ENCODE measurements around the gene NFU1. TPM values are rescaled to one million over a fixed set of nuclear protein-coding genes. Genes with fewer than 3 reads are reported as not detected.
A peak's percentile ranks its signal among the peaks of the same experiment; 100 is the strongest.

NFU1 gene
- total RNA-seq, 3 donors from 2014 or later: 38.9 to 60.6 (median 47.2) TPM

GRCh38 chr2:69393963-69394362, 43.3 kb downstream of the NFU1 start:
- no peaks in the 10 kb centered on the region for H3K36me3 ChIP-seq (ENCODE audit: low read depth)
- H3K9me3 ChIP-seq: no peaks in the 10 kb centered on the region
- intact Hi-C loops (cut with DNase I, micrococcal nuclease): no loop called here
- TF ChIP-seq, protein P1, sequence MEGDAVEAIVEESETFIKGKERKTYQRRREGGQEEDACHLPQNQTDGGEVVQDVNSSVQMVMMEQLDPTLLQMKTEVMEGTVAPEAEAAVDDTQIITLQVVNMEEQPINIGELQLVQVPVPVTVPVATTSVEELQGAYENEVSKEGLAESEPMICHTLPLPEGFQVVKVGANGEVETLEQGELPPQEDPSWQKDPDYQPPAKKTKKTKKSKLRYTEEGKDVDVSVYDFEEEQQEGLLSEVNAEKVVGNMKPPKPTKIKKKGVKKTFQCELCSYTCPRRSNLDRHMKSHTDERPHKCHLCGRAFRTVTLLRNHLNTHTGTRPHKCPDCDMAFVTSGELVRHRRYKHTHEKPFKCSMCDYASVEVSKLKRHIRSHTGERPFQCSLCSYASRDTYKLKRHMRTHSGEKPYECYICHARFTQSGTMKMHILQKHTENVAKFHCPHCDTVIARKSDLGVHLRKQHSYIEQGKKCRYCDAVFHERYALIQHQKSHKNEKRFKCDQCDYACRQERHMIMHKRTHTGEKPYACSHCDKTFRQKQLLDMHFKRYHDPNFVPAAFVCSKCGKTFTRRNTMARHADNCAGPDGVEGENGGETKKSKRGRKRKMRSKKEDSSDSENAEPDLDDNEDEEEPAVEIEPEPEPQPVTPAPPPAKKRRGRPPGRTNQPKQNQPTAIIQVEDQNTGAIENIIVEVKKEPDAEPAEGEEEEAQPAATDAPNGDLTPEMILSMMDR (IDR thresholded peaks at IDR 0.05): no peak
- DNase-seq (no peak), ATAC-seq (no peak)
- H3K4me1 ChIP-seq (ENCODE audit: low read depth): peaks cover 12% of the 10 kb centered on the region
- no peak overlapping the region for H3K4me3 ChIP-seq

- ATAC-seq (peak; percentile 13), DNase-seq (no peak)
- TF ChIP-seq, protein P1 (IDR thresholded peaks at IDR 0.05): no peak
- Histone ChIP-seq H3K4me1 (ENCODE audit: low read depth) (peaks cover 6% of the 10 kb centered on the region), H3K9me3 (no peaks in the 10 kb centered on the region), H3K4me3 (no peak overlapping the region), H3K36me3 (ENCODE audit: low read depth) (no peaks in the 10 kb centered on the region)
- intact Hi-C loops (cut with DNase I, micrococcal nuclease): no loop called here
Measured at GRCh38 chr2:69390471-69390870, 46.8 kb downstream of the NFU1 start.

DNA sequence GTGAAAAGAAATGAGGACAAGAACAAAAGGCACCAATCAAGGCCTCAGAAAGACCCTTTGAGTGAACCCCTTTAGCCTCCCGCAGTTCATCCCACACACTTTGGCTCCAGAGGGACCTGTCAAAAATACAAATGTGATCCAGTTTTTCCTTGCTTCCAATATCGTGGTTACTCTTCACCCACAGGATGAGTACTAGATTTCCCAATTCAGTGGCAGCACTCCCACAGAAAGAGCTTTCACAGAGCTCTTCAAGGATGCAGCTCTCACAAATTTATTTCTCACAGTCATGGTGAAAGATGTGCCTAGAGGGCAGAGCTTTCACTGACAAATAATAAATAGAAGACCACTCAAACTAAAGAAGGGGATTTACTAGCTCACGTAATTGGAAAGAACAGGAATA, 47.2 kb downstream of the NFU1 start:
- intact Hi-C loops (cut with DNase I, micrococcal nuclease): no loop called here
- no peak for ATAC-seq
- no peaks in the 10 kb centered on the region for H3K36me3 ChIP-seq (ENCODE audit: low read depth)
- DNase-seq: no peak
- no peaks in the 10 kb centered on the region for H3K9me3 ChIP-seq
- peaks cover 6% of the 10 kb centered on the region for H3K4me1 ChIP-seq (ENCODE audit: low read depth)
- TF ChIP-seq, protein P1 (IDR thresholded peaks at IDR 0.05): no peak
- no peak overlapping the region for H3K4me3 ChIP-seq

GRCh38 chr2:69389271-69389670, 48.0 kb downstream of the NFU1 start:
- TF ChIP-seq, protein P1 (IDR thresholded peaks at IDR 0.05): no peak
- Histone ChIP-seq H3K9me3 (no peaks in the 10 kb centered on the region), H3K4me1 (ENCODE audit: low read depth) (peaks cover 6% of the 10 kb centered on the region), H3K36me3 (ENCODE audit: low read depth) (no peaks in the 10 kb centered on the region), H3K4me3 (no peak overlapping the region)
- intact Hi-C loops (cut with DNase I, micrococcal nuclease): no loop called here
- ATAC-seq: no peak
- no peak for DNase-seq

DNA sequence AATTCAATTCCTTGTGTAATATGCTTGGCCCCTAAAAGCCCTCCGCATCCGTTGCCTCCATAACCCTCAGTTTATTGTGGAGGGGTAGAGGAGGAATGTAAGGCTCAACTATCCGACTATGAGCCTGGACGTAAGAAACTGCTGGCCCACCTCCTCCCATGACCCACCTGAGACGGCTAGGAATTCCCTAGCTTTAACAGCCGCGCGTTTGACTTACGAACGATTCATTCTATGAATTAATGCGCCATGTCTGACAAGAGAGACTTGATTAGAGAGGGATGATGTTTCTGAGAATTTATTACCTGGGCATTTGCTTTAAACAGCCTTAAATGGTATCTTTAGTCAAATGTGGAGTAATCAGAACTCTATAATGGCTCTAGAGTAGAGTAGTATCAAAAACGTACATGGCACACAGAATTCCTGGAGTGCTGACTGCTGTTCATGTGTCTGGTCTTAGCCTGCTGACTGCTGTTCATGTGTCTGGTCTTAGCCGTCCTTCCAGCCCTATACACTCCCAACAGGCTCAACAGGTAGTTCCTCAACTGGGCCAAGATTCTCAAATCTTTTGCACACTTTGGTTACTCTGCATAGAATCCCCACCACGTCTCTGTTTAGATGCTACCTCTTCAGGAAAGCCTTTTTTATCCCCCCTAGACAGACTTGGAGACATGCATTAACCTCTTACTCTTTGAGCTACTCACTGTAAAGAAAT, 49.3 kb downstream of the NFU1 start:
- Histone ChIP-seq H3K4me1 (ENCODE audit: low read depth) (peaks cover 17% of the 10 kb centered on the region), H3K4me3 (no peak overlapping the region), H3K9me3 (no peaks in the 10 kb centered on the region), H3K36me3 (ENCODE audit: low read depth) (no peaks in the 10 kb centered on the region)
- DNase-seq: no peak
- intact Hi-C loops (cut with DNase I, micrococcal nuclease): no loop called here
- TF ChIP-seq, protein P1 (IDR thresholded peaks at IDR 0.05): no peak
- ATAC-seq: no peak

Data from mucosa of descending colon (tissue), 3 donors.